Measurements from ENCODE around the gene SATL1.
"Not testable (repeated sequence)": the region's sequence is repeated elsewhere in the genome, so short reads cannot be mapped to it uniquely, and the experiment has no call there.

Gene SATL1

GRCh38 chrX:85107407-85107806 is 136.2 kb downstream of the SATL1 start:
- DNase-seq = no peak

GRCh38 chrX:85089321-85089840 is 154.2 kb downstream of the SATL1 start:
- DNase-seq = no peak

GRCh38 chrX:85084770-85085393 is 158.7 kb downstream of the SATL1 start:
- peak; percentile 14 to 24 for DNase-seq

GRCh38 chrX:85077247-85077646 is 166.3 kb downstream of the SATL1 start:
- DNase-seq = not testable (repeated sequence)

- DNase-seq = no peak
These were observed 177.9 kb downstream of the SATL1 start for GRCh38 chrX:85065512-85066198.

- peak in 1 of 2 experiments; percentile 5 for DNase-seq
These were observed 190.8 kb downstream of the SATL1 start for GRCh38 chrX:85052636-85053343.

- DNase-seq = no peak
These were observed 191.4 kb downstream of the SATL1 start for GRCh38 chrX:85052205-85052604.

GRCh38 chrX:85051627-85052026 is 192.0 kb downstream of the SATL1 start:
- DNase-seq = no peak
